VCaP (cell line): Measurements from ENCODE around the gene SWT1.

ENCODE experiments used
- H3K27ac ChIP-seq: fragments of 450-650 bp; 2 replicates; pipeline ENCODE4 v1.5.1; 2017
- CTCF ChIP-seq: fragments of 450-650 bp; conservative IDR thresholded peaks from 2 replicates; pipeline ENCODE4 v1.5.1; 2017; ENCODE audit warnings: mild to moderate bottlenecking, moderate library complexity

SWT1 gene

GRCh38 chr1:185293967-185294542, 137.1 kb downstream of the SWT1 start:
- no peak overlapping the region for H3K27ac ChIP-seq

GRCh38 chr1:185295091-185295490, 138.1 kb downstream of the SWT1 start:
- TF ChIP-seq CTCF, result no peak
- no peak overlapping the region for H3K27ac ChIP-seq

More at GRCh38 chr1:185293967-185294542, 137.1 kb downstream of the SWT1 start:
- TF ChIP-seq CTCF, result no peak

GRCh38 chr1:185297982-185298381, 141.0 kb downstream of the SWT1 start:
- H3K27ac ChIP-seq, result no peak overlapping the region
- TF ChIP-seq CTCF, result no peak

GRCh38 chr1:185300152-185300551, 143.2 kb downstream of the SWT1 start:
- TF ChIP-seq CTCF, result no peak

GRCh38 chr1:185305419-185305818, 148.5 kb downstream of the SWT1 start:
- TF ChIP-seq CTCF, result no peak
- H3K27ac ChIP-seq, result no peak overlapping the region

More at GRCh38 chr1:185300152-185300551, 143.2 kb downstream of the SWT1 start:
- H3K27ac ChIP-seq, result no peak overlapping the region

GRCh38 chr1:185308126-185308525, 151.2 kb downstream of the SWT1 start:
- no peak overlapping the region for H3K27ac ChIP-seq
- no peak for TF ChIP-seq CTCF

- peak overlapping the region; percentile 18; the same call in 1 of the 2 replicates for H3K27ac ChIP-seq
- TF ChIP-seq CTCF, result no peak
Observed at GRCh38 chr1:185309566-185309965, 152.6 kb downstream of the SWT1 start.
